Transverse colon (tissue), 4 donors: ENCODE results near the gene ZNF236.

Experiments
- POLR2A ChIP-seq: fragments of 450-650 bp; IDR thresholded peaks from one replicate; pipeline ENCODE4 v1.6.1; 2016; ENCODE audit warnings: antibody characterized with exemption, mild to moderate bottlenecking, moderate library complexity
- POLR2AphosphoS5 ChIP-seq, 3 donors: sonication (generic); formaldehyde crosslinking; IDR thresholded peaks; one replicate each; pipeline ENCODE4 v1.6.1; 2016; ENCODE audit warnings: antibody characterized with exemption in 3 of 3
- TF ChIP-seq, protein P1 (sequence below), 5 experiments: fragments of 200-600 bp in 3 of 5; fragments of 450-650 bp in 2 of 5; sonication (generic) in 3 of 5; IDR thresholded peaks; 1 replicate in 2 of 5; 2 replicates in 3 of 5; pipeline ENCODE4 v1.5.1; 2016 to 2017; ENCODE audit warnings: antibody characterized with exemption in 5 of 5, inconsistent platforms in 3 of 5, mild to moderate bottlenecking in 2 of 5, moderate library complexity in 1 of 5

DNA sequence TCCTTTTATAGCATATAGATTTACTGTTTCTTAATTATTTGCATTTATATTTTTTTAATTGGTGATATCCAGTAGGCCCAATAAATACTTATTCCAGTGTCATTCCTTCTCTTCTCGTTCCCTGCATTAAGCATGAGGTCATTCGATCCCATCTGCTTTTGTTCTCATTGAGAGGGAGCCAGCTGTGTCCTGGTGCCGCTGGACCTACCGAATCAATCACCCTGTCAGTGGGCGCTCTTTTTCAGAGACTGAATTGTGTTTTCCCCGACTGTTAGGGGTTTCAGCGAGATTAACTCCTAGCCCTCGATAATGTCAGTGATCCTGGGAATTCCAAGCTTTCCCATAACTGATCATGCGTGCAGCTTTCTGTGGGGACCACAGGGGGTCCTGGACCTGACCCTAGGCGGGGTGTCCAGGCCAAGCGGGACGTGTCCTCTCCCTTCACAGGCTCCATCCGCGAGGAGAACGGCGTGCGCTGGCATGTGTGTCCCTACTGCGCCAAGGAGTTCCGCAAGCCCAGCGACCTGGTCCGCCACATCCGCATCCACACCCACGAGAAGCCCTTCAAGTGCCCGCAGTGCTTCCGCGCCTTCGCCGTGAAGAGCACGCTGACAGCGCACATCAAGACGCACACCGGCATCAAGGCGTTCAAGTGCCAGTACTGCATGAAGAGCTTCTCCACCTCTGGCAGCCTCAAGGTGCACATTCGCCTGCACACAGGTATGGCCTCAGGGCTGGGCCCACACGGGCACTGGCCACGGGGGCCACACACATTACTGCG is 72.4 kb downstream of the ZNF236 start:
- TF ChIP-seq, protein P1, sequence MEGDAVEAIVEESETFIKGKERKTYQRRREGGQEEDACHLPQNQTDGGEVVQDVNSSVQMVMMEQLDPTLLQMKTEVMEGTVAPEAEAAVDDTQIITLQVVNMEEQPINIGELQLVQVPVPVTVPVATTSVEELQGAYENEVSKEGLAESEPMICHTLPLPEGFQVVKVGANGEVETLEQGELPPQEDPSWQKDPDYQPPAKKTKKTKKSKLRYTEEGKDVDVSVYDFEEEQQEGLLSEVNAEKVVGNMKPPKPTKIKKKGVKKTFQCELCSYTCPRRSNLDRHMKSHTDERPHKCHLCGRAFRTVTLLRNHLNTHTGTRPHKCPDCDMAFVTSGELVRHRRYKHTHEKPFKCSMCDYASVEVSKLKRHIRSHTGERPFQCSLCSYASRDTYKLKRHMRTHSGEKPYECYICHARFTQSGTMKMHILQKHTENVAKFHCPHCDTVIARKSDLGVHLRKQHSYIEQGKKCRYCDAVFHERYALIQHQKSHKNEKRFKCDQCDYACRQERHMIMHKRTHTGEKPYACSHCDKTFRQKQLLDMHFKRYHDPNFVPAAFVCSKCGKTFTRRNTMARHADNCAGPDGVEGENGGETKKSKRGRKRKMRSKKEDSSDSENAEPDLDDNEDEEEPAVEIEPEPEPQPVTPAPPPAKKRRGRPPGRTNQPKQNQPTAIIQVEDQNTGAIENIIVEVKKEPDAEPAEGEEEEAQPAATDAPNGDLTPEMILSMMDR (IDR thresholded peaks at IDR 0.05) = no peak
- TF ChIP-seq POLR2A = no peak
- no peak for TF ChIP-seq POLR2AphosphoS5 (IDR thresholded peaks at IDR 0.05)
